Suppressor macrophage treated with lipopolysaccharide for 1 hour (primary cell): Measurements from ENCODE around the gene POLA2.

Experiments
- DNase-seq, 3 donors: peaks; one replicate each; pipeline ENCODE4 v3.0.0-alpha.2; 2020 to 2022

POLA2 gene

DNA sequence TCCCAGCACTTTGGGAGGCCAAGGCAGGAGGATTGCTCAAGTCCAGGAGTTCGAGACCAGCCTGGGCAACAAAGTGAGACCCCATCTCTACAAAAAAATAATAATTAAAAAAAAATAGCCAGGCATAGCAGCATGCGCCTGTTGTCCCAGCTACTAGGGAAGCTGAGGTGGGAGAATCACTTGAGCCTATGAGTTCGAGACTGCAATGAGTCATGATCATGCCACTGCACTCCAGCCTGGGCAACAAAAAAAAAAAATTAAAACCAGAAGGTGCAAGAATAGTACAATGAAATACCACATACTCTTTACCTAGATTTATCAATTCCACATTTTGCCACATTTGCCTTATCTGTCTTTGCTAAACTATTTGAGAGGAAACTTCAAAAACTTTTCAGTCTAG is 80.1 kb downstream of the POLA2 start:
- peak; percentile 51 to 55 (median 54) for DNase-seq
